ENCODE results near the gene CA9.

CA9 gene

GRCh38 chr9:35675732-35676392 lies 2.1 kb downstream of the CA9 start:
- no peak for DNase-seq

DNA sequence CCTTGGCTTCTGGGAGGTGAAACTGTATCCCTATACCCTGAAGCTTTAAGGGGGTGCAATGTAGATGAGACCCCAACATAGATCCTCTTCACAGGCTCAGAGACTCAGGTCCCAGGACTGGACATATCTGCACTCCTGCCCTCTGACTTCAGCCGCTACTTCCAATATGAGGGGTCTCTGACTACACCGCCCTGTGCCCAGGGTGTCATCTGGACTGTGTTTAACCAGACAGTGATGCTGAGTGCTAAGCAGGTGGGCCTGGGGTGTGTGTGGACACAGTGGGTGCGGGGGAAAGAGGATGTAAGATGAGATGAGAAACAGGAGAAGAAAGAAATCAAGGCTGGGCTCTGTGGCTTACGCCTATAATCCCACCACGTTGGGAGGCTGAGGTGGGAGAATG lies 5.4 kb downstream of the CA9 start:
- no peak for DNase-seq

DNA sequence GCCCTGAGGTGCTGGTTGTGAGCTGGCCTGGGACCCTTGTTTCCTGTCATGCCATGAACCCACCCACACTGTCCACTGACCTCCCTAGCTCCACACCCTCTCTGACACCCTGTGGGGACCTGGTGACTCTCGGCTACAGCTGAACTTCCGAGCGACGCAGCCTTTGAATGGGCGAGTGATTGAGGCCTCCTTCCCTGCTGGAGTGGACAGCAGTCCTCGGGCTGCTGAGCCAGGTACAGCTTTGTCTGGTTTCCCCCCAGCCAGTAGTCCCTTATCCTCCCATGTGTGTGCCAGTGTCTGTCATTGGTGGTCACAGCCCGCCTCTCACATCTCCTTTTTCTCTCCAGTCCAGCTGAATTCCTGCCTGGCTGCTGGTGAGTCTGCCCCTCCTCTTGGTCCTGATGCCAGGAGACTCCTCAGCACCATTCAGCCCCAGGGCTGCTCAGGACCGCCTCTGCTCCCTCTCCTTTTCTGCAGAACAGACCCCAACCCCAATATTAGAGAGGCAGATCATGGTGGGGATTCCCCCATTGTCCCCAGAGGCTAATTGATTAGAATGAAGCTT lies 6.1 kb downstream of the CA9 start:
- no peak for DNase-seq

GRCh38 chr9:35680331-35681105 lies 6.8 kb downstream of the CA9 start:
- no peak for DNase-seq

DNA sequence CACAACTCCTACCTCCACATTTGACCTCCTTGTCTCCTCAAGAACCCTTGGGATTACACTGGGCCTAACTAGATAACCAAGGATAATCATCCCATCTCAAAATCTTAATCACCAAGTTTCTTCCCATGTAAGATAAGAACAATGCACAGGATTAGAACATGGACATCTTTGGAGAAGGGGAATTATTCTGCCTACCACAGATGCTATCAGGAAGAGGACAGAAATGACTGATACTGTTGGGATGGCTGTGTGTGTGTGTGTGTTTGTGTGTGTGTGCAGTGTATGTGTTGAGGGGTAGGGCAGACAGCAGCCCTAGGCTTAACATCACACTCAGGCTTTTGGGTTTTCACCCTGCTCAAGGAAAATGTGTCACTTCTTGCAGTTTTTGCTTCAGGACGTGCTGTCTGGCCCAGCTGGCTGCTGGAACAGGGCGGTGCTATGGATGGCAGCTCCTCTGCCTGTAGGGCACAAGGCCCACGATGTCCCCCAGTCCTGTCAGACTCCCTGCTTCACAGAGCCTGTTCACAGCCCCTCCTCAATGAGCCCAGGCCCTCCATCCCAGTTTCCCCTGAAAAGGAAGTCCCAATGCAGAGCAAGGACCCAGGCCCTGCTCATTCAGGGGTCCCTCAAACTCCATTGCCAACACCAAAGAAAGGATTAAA lies 7.7 kb downstream of the CA9 start:
- no peak for DNase-seq

DNA sequence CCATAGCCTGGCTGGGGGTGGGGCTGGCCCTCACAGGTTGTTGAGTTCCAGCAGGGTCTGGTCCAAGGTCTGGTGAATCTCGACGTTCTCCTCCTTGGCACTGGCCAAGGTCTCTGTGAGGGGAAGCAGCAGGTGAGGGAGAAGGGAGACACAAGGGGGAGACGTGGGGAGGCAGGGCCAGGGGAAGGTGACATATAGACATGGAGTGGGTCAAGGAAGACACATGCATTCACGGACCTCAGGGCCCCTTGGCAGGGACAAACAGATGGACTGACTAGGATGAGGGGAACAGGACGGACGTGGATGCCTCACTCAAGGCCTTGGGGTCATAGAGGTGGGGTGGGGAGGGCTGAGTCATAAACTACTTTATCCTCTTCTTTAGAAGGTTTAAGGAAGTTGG lies 8.3 kb downstream of the CA9 start:
- no peak for DNase-seq

- DNase-seq: no peak
These were observed 9.0 kb downstream of the CA9 start for GRCh38 chr9:35682520-35683315.

DNA sequence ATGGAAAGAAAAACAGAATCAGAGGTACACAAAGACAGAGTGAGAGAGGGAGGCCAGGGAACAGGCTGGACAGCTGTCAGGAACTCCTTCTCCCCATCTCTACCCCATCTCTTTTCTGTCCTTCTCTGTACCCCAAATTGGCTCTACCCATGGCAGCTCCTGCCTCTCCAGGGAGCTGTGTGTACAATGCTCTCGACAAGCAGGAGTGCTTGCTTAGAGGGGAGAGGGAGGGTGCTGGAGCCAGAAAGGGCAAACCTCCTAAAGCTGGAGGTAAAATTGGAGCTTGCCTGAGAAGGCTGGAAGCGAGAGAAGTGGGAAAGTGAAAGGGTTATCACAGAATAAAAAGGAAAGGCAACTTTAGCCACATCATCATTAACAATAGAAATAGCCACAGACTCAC lies 9.6 kb downstream of the CA9 start:
- DNase-seq: no peak

GRCh38 chr9:35684921-35685320 lies 11.2 kb downstream of the CA9 start:
- no peak for DNase-seq

DNA sequence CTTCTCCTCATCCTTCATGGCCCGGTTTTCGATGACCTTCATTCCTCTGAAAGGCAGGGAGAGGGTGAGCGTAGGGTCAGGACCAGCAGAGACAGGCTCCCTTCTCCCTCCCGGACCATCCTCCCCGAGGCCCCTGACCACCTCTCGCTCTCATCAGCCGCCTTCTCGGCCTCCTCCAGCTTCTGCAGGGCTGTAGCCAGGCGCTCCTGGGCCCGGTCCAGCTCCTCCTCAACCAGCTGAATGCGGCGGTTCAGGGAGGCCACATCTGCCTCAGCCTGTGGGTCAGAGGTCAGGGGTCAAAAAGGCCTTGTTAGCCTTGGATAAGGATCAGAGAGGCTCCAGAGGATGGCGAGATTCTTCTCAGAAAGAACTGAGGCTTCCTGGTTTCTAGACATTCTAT lies 11.8 kb downstream of the CA9 start:
- DNase-seq: no peak

DNA sequence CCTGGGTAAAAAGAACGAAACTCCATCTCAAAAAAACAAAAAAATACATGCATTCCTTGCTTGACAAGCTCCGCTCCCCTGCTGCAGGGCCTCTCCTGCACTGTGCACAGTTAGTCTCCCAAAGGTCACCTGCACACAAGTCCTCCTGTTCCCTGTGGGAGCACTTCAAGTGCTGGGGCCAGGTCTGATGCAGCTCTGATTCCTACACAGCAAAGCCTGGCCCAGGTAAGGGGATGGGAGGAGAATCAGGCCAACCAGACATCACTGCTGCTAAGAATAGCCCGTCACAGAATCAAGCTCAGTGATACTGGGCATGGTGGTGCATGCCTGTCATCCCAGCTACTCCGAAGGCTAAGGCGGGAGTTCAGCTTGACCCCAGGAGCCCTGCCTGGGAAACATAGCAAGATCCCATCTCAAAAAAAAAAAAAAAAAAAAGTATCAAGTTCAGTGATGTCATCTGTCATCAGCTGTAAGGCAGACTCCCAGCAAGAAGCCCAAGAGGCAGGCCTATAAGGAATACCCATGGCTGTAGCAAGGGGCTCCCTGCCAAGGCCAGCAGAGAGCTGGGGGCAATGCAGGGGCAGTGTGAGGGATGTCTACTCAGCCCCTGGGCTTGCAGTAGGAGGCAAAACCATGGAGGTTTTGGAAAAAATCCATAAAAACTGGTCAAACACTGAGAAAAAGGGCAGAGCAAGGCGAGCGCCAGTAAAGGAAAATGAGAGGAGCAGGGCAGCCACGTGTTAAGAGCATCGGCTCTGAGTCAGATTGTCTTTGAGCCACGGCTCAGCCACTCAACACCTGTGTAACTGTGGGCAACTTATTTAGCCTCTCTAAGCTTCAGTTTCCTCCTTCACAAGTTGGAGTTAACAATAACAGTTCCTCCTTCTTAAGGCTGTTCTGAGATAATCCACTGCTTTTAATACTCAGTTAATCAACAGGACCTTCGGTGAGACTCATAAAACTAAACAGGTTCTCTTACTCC lies 12.8 kb downstream of the CA9 start:
- DNase-seq: no peak

DNA sequence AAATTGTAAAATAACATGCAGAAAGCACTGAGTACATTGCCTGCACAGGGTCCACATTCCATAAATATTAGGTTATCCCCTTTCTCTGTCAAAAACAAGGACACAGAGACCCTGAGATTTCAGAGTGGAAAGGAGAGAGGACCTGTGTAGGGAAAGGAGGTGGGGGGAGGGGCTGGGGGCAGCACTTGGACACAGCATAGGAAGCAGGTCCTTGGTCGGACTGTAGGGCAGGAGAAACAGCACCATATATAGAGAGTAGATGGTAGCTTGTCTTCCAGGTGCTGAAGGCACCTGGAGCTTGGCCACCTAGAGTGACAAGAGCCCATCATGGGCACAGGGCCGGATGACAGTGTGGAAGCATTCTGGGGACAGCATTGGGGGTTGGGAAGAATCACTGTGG lies 13.6 kb downstream of the CA9 start:
- DNase-seq: no peak

GRCh38 chr9:35687972-35688557 lies 14.3 kb downstream of the CA9 start:
- no peak for DNase-seq

GRCh38 chr9:35688558-35689541 lies 15.1 kb downstream of the CA9 start:
- DNase-seq: peak; percentile 36

DNA sequence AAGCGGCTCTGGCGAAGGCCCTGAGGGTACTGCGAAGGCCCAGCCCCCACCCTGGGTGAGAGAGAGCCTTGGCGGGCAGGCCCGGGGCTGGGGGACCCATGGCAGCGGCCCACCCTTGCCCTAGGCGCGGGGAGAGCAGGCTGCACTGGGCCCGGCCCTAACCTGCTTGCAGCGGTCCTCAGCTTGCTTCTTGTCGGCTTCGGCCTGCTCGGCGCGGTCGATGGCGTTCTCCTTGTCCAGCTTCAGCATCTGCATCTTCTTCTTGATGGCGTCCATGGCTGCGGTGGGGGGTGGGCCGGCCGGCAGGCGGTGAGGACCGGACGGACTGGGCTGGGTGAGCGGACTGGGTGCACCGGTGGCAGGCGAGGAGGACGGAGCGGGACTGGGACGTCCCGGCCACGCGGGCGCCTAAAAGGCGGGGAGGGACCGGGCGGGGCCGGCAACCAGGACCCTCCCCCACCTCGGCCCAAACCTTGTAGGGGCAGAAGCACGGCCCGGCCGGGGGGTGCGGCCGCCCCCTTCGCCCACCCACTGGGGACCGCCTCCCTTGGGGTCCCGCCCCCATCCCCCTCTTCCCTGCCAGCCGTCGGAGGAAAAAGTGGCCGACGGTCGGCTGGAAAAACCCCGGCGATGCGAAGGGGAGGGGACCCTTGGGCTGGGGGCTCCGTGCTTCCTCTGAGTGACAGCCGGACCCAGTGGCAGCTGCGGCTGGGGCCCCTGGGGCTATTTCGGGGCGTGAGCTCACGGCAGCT lies 16.0 kb downstream of the CA9 start, which contains the start of gene TPM2:
Gene TPM2, minus strand, starts transcription at position 384 of the 752 bp plus-strand sequence. Its CDS starts 108 bp downstream, at position 276.
- DNase-seq: peak; percentile 58

DNA sequence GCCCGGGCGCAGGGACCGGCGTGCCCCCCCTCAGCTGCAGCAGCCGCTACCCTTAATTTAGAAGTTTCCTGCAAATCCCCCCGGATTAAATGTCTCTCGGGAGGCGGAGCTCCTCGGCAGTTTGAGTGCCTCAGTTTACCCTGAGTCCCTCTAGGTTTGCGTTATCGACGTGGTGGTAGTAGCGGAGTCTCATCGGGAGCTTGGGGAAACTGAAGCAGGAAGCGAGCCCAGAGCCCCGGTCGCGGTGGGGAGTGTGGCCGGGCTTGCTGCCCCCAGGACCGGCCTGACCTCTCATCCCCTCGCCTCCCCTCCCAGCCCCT lies 16.5 kb downstream of the CA9 start:
- no peak for DNase-seq

DNA sequence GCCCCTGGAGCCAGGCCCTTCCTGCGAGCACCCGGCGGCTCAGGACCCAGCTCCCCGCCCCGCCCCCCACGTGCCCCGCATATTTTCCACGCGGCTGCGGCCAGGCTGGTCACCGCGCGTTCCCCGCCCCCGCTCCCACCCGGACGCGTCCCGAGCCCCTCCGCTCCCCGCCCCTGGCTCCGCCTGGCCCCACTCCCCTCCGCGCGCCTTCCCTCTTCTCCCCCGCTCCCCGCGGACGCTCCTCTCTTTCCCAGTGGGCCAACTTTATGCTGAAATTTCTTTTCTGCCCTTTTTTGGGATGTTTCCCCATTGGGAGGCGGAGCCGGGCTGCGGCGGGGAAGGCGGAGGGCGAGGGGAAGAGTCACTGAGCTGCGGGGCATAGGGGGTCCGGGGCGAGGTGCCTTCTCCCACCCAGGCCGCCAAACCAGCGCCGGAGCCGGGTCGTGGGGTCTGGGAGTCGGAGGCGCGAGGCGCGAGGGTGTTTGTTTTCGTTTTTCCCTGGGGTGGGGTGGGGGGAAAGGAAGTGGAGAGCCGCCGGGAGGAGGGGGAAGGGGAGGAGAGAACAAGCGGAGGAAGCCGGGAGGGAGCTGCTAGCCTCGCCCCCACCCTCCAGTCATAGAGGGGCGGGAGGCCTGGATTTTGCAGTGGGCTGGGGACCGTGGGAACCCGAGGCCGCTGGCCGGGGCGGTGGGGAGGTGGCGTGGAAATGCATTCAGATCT lies 17.0 kb downstream of the CA9 start:
- peak; percentile 30 for DNase-seq

DNA sequence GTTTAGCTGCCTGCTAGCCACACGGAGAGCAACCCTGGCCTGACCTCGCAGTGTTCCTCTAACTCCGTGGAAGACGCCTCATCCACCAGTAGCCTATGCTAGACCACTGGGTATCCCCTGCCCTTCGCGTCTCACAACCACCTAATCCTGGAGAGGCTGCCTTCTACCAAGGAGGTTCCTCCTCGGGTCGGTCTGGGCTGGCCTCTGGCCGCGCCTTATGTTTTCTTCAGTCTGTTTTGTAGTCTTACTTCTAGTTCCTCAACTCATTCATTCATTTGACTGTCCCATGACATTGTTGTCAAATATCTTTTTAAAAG lies 17.6 kb downstream of the CA9 start:
- DNase-seq: no peak

Data from NCI-H226 (cell line).